PC-3 (cell line): ENCODE measurements around the gene IL31. TPM values are rescaled to one million over a fixed set of nuclear protein-coding genes. Genes with fewer than 3 reads are reported as not detected.

Source experiments
- ATAC-seq: fragments of 200-7000 bp; cut with Tn5 transposase; 2 replicates; pipeline ENCODE4 v1.9.1; 2020; ENCODE audit warnings: mild to moderate bottlenecking, moderate library complexity
- BruUV-seq: library from RNA; stranded (reverse); fragments of 400-500 nt; replicated peaks from 2 replicates; lab custom pipeline; 2021; lab: Mats Ljungman, UMichigan
- CTCF ChIA-PET: fragments of 300-600 bp; sonication (Branson Sonifier 250); formaldehyde crosslinking; loops from one replicate; lab custom pipeline; 2022; ENCODE audit warnings: antibody characterized with exemption; lab: Charles Lee
- POLR2A ChIA-PET: fragments of 300-600 bp; sonication (Branson Sonifier 250); formaldehyde crosslinking; loops from one replicate; lab custom pipeline; 2022; ENCODE audit warnings: antibody characterized with exemption; ENCODE audit not compliant: unreplicated experiment; lab: Charles Lee
- DNase-seq: peaks from one replicate; pipeline ENCODE4 v3.0.0-alpha.2; 2015
- H2AFZ ChIP-seq: fragments of 300-600 bp; sonication (generic); 2 replicates; pipeline ENCODE4 v1.6.0; 2016; ENCODE audit warnings: antibody characterized with exemption, low read length
- H3F3A ChIP-seq: fragments of 300-600 bp; sonication (generic); one replicate; pipeline ENCODE4 v1.6.0; 2017; ENCODE audit warnings: antibody characterized with exemption, low read length, control low read depth, mild to moderate bottlenecking; ENCODE audit not compliant: unreplicated experiment
- H3K27ac ChIP-seq: fragments of 300-600 bp; sonication (generic); 2 replicates; pipeline ENCODE4 v1.5.1; 2016; ENCODE audit warnings: mild to moderate bottlenecking, low read length
- H3K27me3 ChIP-seq: fragments of 300-600 bp; sonication (generic); 2 replicates; pipeline ENCODE4 v1.6.1; 2016; ENCODE audit warnings: low read length, mixed read lengths
- H3K36me3 ChIP-seq: fragments of 300-600 bp; sonication (generic); 2 replicates; pipeline ENCODE4 v1.6.1; 2016; ENCODE audit warnings: low read depth, mixed run types, low read length, mixed read lengths
- H3K4me1 ChIP-seq: fragments of 300-600 bp; sonication (generic); 2 replicates; pipeline ENCODE4 v1.5.1; 2016; ENCODE audit warnings: low read length; ENCODE audit not compliant: insufficient read depth
- H3K4me2 ChIP-seq: fragments of 300-600 bp; sonication (generic); 2 replicates; pipeline ENCODE4 v1.6.0; 2016; ENCODE audit warnings: low read length
- H3K4me3 ChIP-seq: fragments of 300-600 bp; sonication (generic); 2 replicates; pipeline ENCODE4 v1.5.1; 2016; ENCODE audit warnings: mild to moderate bottlenecking, low read length, mixed read lengths
- H3K79me2 ChIP-seq: fragments of 300-600 bp; sonication (generic); 2 replicates; pipeline ENCODE4 v1.6.1; 2017; ENCODE audit warnings: low read length, mixed read lengths
- H3K9ac ChIP-seq: fragments of 300-600 bp; sonication (generic); 2 replicates; pipeline ENCODE4 v1.6.0; 2016; ENCODE audit warnings: mild to moderate bottlenecking, low read length
- H3K9me2 ChIP-seq: fragments of 300-600 bp; sonication (generic); replicated peaks from 2 replicates; pipeline ENCODE4 v1.6.1; 2016; ENCODE audit warnings: mixed run types, low read length, mixed read lengths
- H3K9me3 ChIP-seq: fragments of 300-600 bp; sonication (generic); 2 replicates; pipeline ENCODE4 v1.6.1; 2016; ENCODE audit warnings: low read length, mixed read lengths
- H4K20me1 ChIP-seq: fragments of 300-600 bp; sonication (generic); 2 replicates; pipeline ENCODE4 v1.6.1; 2016; ENCODE audit warnings: low read length, mixed read lengths
- EZH2 ChIP-seq: fragments of 300-600 bp; sonication (generic); IDR thresholded peaks from one replicate; pipeline ENCODE4 v1.6.1; 2017; ENCODE audit warnings: antibody characterized with exemption, mild to moderate bottlenecking, low read length; ENCODE audit not compliant: unreplicated experiment
- EZH2phosphoT487 ChIP-seq: fragments of 300-600 bp; sonication (generic); IDR thresholded peaks from 2 replicates; pipeline ENCODE4 v1.6.1; 2018; ENCODE audit warnings: mild to moderate bottlenecking, antibody characterized with exemption, low read length, borderline replicate concordance
- intact Hi-C: fragments of 100-400 bp; cut with micrococcal nuclease; formaldehyde crosslinking; loops from 2 replicates; pipeline ENCODE4 v1.9.0; 2023
- total RNA-seq: library from RNA; depleted of rRNA; stranded (reverse); fragments of >200 nt; gene quantifications from 2 replicates; pipeline ENCODE4 v1.2.3, GENCODE V29; 2014
- TF ChIP-seq, protein P1 (sequence below): fragments of 300-600 bp; sonication (generic); conservative IDR thresholded peaks from 2 replicates; pipeline ENCODE4 v1.5.1; 2017; ENCODE audit warnings: antibody characterized with exemption, low read depth, mild to moderate bottlenecking, low read length

The IL31 gene
- total RNA-seq, 1 experiment from 2014 or later: not detected

DNA sequence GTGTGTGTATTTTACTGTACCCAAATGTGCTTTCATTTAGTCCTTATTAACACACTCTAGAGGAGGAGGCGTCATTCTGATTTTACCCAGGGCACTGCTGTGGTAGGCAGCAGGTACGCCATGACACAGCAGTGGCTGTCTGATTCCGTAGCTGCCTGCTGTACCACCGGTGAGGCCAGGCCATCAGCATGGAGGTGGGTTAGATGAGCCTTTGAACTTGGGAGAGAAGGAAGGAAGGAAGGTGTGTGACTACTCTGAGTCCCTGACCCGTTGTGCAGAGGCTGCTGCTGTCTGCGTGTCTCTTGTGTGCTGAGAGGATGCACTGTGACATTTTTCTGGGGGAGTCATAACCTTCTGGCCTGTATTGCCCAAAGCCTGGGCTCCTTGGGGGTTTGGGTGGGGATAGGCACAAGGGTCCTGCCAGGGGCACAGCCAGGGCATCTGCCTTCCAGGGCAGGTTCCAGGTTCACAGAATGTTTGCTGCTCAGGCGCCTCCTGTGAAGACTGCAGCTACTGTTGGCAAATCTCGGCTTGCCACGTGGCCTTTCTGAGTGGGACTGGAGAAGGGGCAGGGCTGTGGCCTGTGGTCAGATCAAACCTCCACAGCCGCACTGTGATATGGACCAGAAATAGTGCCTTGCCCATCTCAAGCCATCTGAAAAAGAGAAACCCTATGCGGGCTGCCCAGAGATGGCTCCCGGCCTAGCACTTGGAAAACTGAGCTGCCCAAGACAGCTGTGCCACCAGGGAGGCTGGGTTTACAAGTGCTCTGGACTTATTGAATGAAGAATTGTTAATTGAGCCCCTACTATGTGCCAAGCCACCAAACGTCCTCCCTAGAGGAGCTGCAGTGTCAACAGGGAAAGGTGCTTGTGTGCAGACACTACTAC is 48.3 kb downstream of the IL31 start:
- TF ChIP-seq EZH2: no peak
- TF ChIP-seq EZH2phosphoT487: no peak
- TF ChIP-seq, protein P1, sequence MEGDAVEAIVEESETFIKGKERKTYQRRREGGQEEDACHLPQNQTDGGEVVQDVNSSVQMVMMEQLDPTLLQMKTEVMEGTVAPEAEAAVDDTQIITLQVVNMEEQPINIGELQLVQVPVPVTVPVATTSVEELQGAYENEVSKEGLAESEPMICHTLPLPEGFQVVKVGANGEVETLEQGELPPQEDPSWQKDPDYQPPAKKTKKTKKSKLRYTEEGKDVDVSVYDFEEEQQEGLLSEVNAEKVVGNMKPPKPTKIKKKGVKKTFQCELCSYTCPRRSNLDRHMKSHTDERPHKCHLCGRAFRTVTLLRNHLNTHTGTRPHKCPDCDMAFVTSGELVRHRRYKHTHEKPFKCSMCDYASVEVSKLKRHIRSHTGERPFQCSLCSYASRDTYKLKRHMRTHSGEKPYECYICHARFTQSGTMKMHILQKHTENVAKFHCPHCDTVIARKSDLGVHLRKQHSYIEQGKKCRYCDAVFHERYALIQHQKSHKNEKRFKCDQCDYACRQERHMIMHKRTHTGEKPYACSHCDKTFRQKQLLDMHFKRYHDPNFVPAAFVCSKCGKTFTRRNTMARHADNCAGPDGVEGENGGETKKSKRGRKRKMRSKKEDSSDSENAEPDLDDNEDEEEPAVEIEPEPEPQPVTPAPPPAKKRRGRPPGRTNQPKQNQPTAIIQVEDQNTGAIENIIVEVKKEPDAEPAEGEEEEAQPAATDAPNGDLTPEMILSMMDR: no peak
- H3K9me3 ChIP-seq: no peaks in the 10 kb centered on the region
- no peak overlapping the region for H3K4me2 ChIP-seq
- peaks cover 4% of the 10 kb centered on the region; the same call in 1 of the 2 replicates for H4K20me1 ChIP-seq
- ATAC-seq (no peak), DNase-seq (no peak)
- peaks cover 43% of the 10 kb centered on the region for H3K79me2 ChIP-seq
- no peak overlapping the region for H2AFZ ChIP-seq
- H3F3A ChIP-seq: peaks cover 4% of the 10 kb centered on the region
- CTCF ChIA-PET: no interaction called here
- no peak overlapping the region for H3K9ac ChIP-seq
- H3K36me3 ChIP-seq: peaks cover 19% of the 10 kb centered on the region; the same call in 1 of the 2 replicates
- POLR2A ChIA-PET: no interaction called here
- H3K9me2 ChIP-seq: no peaks in the 10 kb centered on the region
- intact Hi-C loops: no loop called here
- BruUV-seq: no TSS peak
- no peaks in the 10 kb centered on the region for H3K27me3 ChIP-seq
- no peak overlapping the region for H3K4me3 ChIP-seq
- no peak overlapping the region for H3K27ac ChIP-seq
- H3K4me1 ChIP-seq: peaks cover 21% of the 10 kb centered on the region

DNA sequence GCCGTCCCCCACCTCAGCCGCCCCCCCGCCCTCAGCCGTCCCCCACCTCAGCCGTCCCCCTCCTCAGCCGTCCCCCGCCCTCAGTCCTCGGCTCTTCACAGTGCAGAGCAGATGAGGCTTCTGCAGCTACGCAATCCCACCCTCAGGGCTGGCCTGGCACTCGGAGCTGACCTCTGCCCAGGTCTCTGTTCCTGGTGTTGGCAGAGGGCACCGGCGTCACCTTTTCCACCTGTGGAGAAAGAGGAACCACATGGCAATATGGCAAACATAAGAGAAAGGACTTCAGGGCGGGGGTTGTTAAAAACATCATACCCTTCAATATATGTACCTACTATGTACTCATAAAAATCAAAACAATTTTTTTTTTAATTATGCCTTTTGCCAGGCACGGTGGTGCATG is 49.7 kb downstream of the IL31 start:
- DNase-seq (no peak), ATAC-seq (no peak)
- H3K27ac ChIP-seq: no peak overlapping the region
- no TSS peak for BruUV-seq
- peaks cover 12% of the 10 kb centered on the region; the same call in 1 of the 2 replicates for H3K36me3 ChIP-seq
- no peaks in the 10 kb centered on the region for H3K27me3 ChIP-seq
- no peak overlapping the region for H3K4me2 ChIP-seq
- H3K9me2 ChIP-seq: no peaks in the 10 kb centered on the region
- no peaks in the 10 kb centered on the region for H3K9me3 ChIP-seq
- no peak overlapping the region for H3K9ac ChIP-seq
- no peak overlapping the region for H2AFZ ChIP-seq
- peaks cover 4% of the 10 kb centered on the region; the same call in 1 of the 2 replicates for H4K20me1 ChIP-seq
- ChIA-PET CTCF (interaction anchor here (0.6 kb wide), 1 partner anchor 208 kb away, joined by 6 read pairs; no protein-coding TSS in a partner anchor), POLR2A (no interaction called here)
- H3F3A ChIP-seq: no peaks in the 10 kb centered on the region
- H3K79me2 ChIP-seq: peaks cover 54% of the 10 kb centered on the region
- no peak overlapping the region for H3K4me3 ChIP-seq
- TF ChIP-seq EZH2phosphoT487 (no peak), EZH2 (no peak)
- TF ChIP-seq, protein P1: no peak
- peaks cover 9% of the 10 kb centered on the region; the same call in 1 of the 2 replicates for H3K4me1 ChIP-seq
- intact Hi-C loops: no loop called here
